Esophagus squamous epithelium (tissue), 5 donors: ENCODE data around the gene PIP5KL1. TPM values are rescaled to one million over a fixed set of nuclear protein-coding genes. Genes with fewer than 3 reads are reported as not detected.

Source experiments
- DNase-seq: peaks from one replicate; lab custom pipeline; 2025; lab: John Stamatoyannopoulos, UW
- H3K27ac ChIP-seq, 4 donors: fragments of 200-600 bp; sonication (generic); one replicate each; pipeline ENCODE4 v1.5.1; 2016 to 2019; ENCODE audit warnings: mild to moderate bottlenecking in 1 of 4
- H3K27me3 ChIP-seq, 4 donors: fragments of 200-600 bp; sonication (generic); 1 replicate in 3 of 4; 2 replicates in 1 of 4; pipeline versions ENCODE4 v1.5.1 to v1.6.0; 2017 to 2021; ENCODE audit warnings: antibody characterized with exemption in 1 of 4
- H3K36me3 ChIP-seq, 3 donors: fragments of 200-600 bp; sonication (generic); one replicate each; pipeline ENCODE4 v1.5.1; 2016 to 2019
- H3K4me1 ChIP-seq, 3 donors: fragments of 200-600 bp; sonication (generic); one replicate each; pipeline ENCODE4 v1.5.1; 2017 to 2019
- H3K4me3 ChIP-seq, 4 donors: fragments of 200-600 bp; sonication (generic); 1 replicate in 3 of 4; 2 replicates in 1 of 4; pipeline ENCODE4 v1.5.1; 2016 to 2019; ENCODE audit warnings: mild to moderate bottlenecking in 2 of 4, moderate library complexity in 1 of 4
- H3K9me3 ChIP-seq, 3 donors: fragments of 200-600 bp; sonication (generic); one replicate each; pipeline ENCODE4 v1.5.1; 2016 to 2019
- POLR2A ChIP-seq, 4 donors: fragments of 450-650 bp; IDR thresholded peaks; one replicate each; pipeline ENCODE4 v1.6.1; 2017; ENCODE audit warnings: antibody characterized with exemption in 4 of 4, mild to moderate bottlenecking in 4 of 4, moderate library complexity in 3 of 4
- WGBS, 2 donors: methylation state at CpG; one replicate each; pipeline ENCODE4 v1.1.5; 2018; 5-methylcytosine and 5-hydroxymethylcytosine counted together
- intact Hi-C: fragments of 100-400 bp; cut with DNase I; formaldehyde crosslinking; loops from one replicate; pipeline ENCODE4 v1.15.0; 2022
- total RNA-seq, 4 donors: library from RNA; depleted of rRNA; stranded (reverse); fragments of >200 nt; gene quantifications; one replicate each; pipeline ENCODE4 v1.1.0, GENCODE V29; 2016
- TF ChIP-seq, protein P1 (sequence below), 6 experiments: fragments of 450-650 bp in 4 of 6; fragments of 200-600 bp in 2 of 6; sonication (generic) in 2 of 6; IDR thresholded peaks; one replicate each; pipeline ENCODE4 v1.5.1; 2016 to 2019; ENCODE audit warnings: antibody characterized with exemption in 6 of 6, mild to moderate bottlenecking in 4 of 6, moderate library complexity in 4 of 6
- donor health status: DM: yes; HTN: yes; CAD: no.

Gene PIP5KL1
- total RNA-seq, 4 donors from 2014 or later: 3.1 to 4.6 (median 3.6) TPM; not detected in 1

DNA sequence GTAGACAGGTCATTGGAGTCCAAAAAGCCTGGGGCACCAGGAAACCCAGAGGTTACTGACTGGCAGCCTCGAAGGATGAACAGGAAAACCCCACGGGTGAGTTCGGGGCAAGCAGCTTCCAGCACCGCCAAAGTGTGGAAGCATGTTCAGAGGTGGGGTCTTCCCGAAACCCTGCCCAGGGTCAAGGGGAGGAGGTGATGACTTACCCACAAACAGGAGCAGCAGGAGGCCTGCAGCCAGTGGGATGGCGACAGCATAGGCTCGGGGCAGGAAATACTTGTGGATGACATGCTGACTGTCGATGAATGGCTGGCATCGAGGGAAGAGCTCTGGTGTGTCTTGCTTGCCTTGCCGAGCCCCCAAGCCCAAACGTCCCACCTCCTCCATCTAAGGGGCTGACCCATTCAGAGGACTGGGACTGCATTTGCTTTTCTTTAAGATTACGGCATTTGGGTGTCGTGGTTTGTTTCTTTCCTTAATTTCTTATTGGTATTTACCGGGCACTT lies 5.8 kb upstream of the PIP5KL1 start:
- intact Hi-C loops: no loop called here
- DNase-seq: no peak
- H3K4me3 ChIP-seq: peak overlapping the region in 2 of 4 donors; percentile 59 to 93
- peaks cover 24 to 46% (median 26%) of the 10 kb centered on the region in 3 donors for H3K4me1 ChIP-seq
- H3K27me3 ChIP-seq: no peaks in the 10 kb centered on the region
- TF ChIP-seq, protein P1, sequence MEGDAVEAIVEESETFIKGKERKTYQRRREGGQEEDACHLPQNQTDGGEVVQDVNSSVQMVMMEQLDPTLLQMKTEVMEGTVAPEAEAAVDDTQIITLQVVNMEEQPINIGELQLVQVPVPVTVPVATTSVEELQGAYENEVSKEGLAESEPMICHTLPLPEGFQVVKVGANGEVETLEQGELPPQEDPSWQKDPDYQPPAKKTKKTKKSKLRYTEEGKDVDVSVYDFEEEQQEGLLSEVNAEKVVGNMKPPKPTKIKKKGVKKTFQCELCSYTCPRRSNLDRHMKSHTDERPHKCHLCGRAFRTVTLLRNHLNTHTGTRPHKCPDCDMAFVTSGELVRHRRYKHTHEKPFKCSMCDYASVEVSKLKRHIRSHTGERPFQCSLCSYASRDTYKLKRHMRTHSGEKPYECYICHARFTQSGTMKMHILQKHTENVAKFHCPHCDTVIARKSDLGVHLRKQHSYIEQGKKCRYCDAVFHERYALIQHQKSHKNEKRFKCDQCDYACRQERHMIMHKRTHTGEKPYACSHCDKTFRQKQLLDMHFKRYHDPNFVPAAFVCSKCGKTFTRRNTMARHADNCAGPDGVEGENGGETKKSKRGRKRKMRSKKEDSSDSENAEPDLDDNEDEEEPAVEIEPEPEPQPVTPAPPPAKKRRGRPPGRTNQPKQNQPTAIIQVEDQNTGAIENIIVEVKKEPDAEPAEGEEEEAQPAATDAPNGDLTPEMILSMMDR (IDR thresholded peaks at IDR 0.05): no peak
- no peak for TF ChIP-seq POLR2A (IDR thresholded peaks at IDR 0.05)
- H3K27ac ChIP-seq: no peak overlapping the region
- H3K9me3 ChIP-seq: no peaks in the 10 kb centered on the region
- peaks cover 0 to 39% (median 0%) of the 10 kb centered on the region in 3 donors for H3K36me3 ChIP-seq
- WGBS, 2 donors: 48 to 49% methylated on average over 14 of the region's 14 CpGs

DNA sequence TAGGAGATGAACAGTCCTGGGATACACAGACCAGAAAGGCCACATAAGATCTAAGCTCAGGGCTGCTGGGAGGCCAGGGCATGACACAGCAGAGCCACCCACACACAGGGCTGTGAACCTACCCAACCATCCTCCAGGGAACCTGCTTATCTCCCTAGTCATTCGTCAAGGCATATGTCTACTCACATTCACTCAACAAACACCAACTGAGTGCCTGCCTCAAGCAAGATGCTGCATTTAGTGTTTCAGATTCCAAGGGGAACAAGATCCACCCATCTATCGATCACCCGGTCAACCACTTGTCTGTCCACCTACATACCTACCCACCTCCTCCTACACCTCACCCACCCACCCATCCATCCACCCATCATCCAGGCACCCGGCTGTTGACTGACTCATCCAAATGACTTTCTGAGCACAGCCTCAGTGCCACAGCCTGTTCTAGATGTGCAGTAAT lies 5.2 kb upstream of the PIP5KL1 start:
- Histone ChIP-seq H3K4me3 (no peak overlapping the region), H3K27me3 (no peaks in the 10 kb centered on the region), H3K27ac (no peak overlapping the region), H3K36me3 (peaks cover 0 to 33% (median 0%) of the 10 kb centered on the region in 3 donors), H3K4me1 (peaks cover 24 to 52% (median 32%) of the 10 kb centered on the region in 3 donors), H3K9me3 (no peaks in the 10 kb centered on the region)
- intact Hi-C loops: no loop called here
- no peak for DNase-seq
- WGBS, 2 donors: 60 to 70% methylated on average over 4 of the region's 4 CpGs
- TF ChIP-seq, protein P1 (IDR thresholded peaks at IDR 0.05): no peak
- TF ChIP-seq POLR2A (IDR thresholded peaks at IDR 0.05): no peak

DNA sequence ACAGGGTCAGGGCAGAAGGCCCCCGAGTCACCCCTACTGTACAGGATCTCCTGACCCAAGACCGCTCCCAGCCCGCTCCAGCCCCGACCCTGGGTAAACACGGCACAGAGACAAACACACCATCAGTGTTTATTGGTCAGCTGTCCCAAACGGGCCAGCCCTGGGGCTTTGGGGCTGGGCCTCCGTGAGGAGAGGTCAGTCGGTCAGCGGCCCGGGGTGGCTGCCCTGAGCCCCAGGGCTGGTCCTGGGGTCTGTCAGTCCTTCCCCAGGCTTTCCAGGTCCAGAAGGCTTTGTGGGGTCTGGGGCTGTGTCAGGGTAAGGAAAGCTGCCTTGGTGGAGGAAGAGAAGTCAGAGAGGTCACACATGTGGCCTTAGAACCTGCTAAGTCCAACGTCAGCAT lies 4.4 kb upstream of the PIP5KL1 start:
- no peak for DNase-seq
- intact Hi-C loops: no loop called here

DNA sequence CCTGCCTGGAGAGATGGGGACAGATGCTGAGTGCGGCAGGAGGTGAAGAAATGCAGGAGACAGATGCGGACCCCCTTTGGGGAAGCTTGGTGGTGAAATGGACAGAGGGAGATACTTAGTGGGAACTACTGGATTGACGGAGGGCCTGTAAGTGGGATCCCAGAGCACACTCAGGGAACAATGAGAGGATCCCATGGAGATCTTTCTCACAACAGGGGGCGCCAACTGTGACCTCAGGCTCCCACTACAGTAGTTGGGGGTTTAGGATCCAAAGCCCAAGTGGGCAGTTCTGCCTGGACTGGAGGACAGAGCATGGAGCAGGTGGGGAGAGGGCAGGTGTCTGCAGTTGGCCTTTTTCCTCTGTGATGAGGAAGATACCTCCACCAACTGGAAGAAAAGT lies 3.7 kb upstream of the PIP5KL1 start:
- intact Hi-C loops: no loop called here
- peaks cover 0 to 23% (median 0%) of the 10 kb centered on the region in 3 donors for H3K36me3 ChIP-seq
- no peaks in the 10 kb centered on the region for H3K9me3 ChIP-seq
- peaks cover 0 to 8% (median 0%) of the 10 kb centered on the region in 4 donors for H3K27me3 ChIP-seq
- no peak overlapping the region for H3K27ac ChIP-seq
- peaks cover 32 to 63% (median 41%) of the 10 kb centered on the region in 3 donors for H3K4me1 ChIP-seq
- DNase-seq: no peak
- TF ChIP-seq POLR2A (IDR thresholded peaks at IDR 0.05): no peak
- H3K4me3 ChIP-seq: no peak overlapping the region
- WGBS, 2 donors: 88 to 95% methylated on average over 4 of the region's 4 CpGs

More for the DNA sequence above, 4.4 kb upstream of the PIP5KL1 start:
- no peaks in the 10 kb centered on the region for H3K9me3 ChIP-seq
- TF ChIP-seq, protein P1 (IDR thresholded peaks at IDR 0.05): no peak
- TF ChIP-seq POLR2A (IDR thresholded peaks at IDR 0.05): no peak
- H3K27me3 ChIP-seq: peaks cover 0 to under 1% (median 0%) of the 10 kb centered on the region in 4 donors
- WGBS, 2 donors: 44 to 73% methylated on average over 2 to 6 of the region's 11 CpGs
- no peak overlapping the region for H3K27ac ChIP-seq
- peaks cover 0 to 30% (median 0%) of the 10 kb centered on the region in 3 donors for H3K36me3 ChIP-seq
- no peak overlapping the region for H3K4me3 ChIP-seq
- peaks cover 30 to 60% (median 40%) of the 10 kb centered on the region in 3 donors for H3K4me1 ChIP-seq

DNA sequence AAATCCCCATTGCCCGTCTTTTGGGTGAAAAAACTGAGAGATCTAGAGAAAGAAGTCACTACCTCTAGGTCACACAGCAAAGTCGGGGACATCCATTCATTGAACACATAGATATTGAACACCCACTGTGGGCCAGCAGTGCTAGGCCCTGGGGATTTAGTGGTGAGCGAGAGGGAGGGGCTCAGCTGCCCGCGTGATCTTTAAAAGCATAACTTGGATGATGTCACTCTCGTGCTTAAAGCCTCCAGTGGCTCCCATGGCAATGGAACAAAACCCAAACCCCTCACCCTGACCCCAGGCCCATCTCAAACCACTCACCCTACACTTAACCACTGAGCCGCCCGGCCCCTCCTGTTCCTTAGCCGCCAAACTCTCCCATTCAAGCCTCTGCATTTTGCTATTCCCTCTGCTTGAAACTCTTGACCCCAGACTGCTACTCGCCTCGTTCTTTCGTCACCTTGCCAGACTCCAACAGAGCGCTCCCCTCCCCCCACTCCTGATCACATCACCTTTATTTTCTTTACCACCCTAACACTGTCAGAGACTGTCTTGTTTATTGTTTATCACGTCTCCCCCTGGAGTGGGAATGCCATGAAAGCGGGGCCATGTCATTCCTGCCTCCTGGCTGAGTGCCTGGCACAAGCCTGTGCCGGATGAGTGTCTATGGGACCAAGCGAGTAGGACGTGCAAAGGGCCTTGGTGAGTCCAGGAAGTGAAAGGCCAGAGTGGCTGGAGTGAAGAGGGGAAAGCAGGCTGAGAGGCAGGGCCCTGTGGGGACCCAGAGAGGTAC lies 710 bp upstream of the PIP5KL1 start:
- TF ChIP-seq, protein P1 (IDR thresholded peaks at IDR 0.05): no peak
- TF ChIP-seq POLR2A (IDR thresholded peaks at IDR 0.05): no peak
- WGBS, 2 donors: 25 to 30% methylated on average over 15 to 16 of the region's 18 CpGs
- Histone ChIP-seq H3K4me1 (peaks cover 35 to 68% (median 42%) of the 10 kb centered on the region in 3 donors), H3K9me3 (no peaks in the 10 kb centered on the region), H3K36me3 (peaks cover 0 to 21% (median 0%) of the 10 kb centered on the region in 3 donors), H3K27ac (no peak overlapping the region), H3K4me3 (peak overlapping the region; percentile 28 to 70 (median 44)), H3K27me3 (peaks cover 0 to 32% (median 0%) of the 10 kb centered on the region in 4 donors)
- DNase-seq: no peak
- intact Hi-C loops: no loop called here
